Keratinocyte (primary cell): ENCODE data around the gene BCAS1. TPM values are rescaled to one million over a fixed set of nuclear protein-coding genes. Genes with fewer than 3 reads are reported as not detected.

ENCODE experiments used
- DNase-seq: peaks from one replicate; pipeline ENCODE4 v3.0.0-alpha.2; 2011; ENCODE audit warnings: low read depth, missing footprints, low spot score
- FAIRE-seq: peaks from 2 replicates; lab custom pipeline; 2011; peaks lifted over from hg19 to GRCh38; lab: Jason Lieb, UNC
- H2AFZ ChIP-seq: 2 replicates; pipeline ENCODE4 v1.6.0; 2012; ENCODE audit warnings: low read length, control low read depth, inconsistent platforms; ENCODE audit not compliant: control insufficient read depth
- H3K27ac ChIP-seq: 2 replicates; pipeline ENCODE4 v1.5.1; 2011; ENCODE audit warnings: low read length; ENCODE audit not compliant: control insufficient read depth, insufficient read depth
- H3K27me3 ChIP-seq: 3 replicates; pipeline ENCODE4 v1.6.0; 2011; ENCODE audit warnings: low read length; ENCODE audit not compliant: control insufficient read depth, insufficient read depth; ENCODE audit errors: extremely low read depth
- H3K36me3 ChIP-seq, 2 experiments: 2 replicates in 1 of 2; 3 replicates in 1 of 2; pipeline ENCODE4 v1.5.1; 2011; ENCODE audit warnings: low read length in 2 of 2, mild to moderate bottlenecking in 1 of 2; ENCODE audit not compliant: control insufficient read depth in 2 of 2, insufficient read depth in 2 of 2; ENCODE audit errors: extremely low read depth in 1 of 2
- H3K4me1 ChIP-seq: 3 replicates; pipeline ENCODE4 v1.5.1; 2011; ENCODE audit warnings: low read length; ENCODE audit not compliant: control insufficient read depth, insufficient read depth; ENCODE audit errors: extremely low read depth
- H3K4me2 ChIP-seq: 3 replicates; pipeline ENCODE4 v1.6.0; 2011; ENCODE audit warnings: low read depth, low read length; ENCODE audit not compliant: control insufficient read depth, insufficient read depth; ENCODE audit errors: extremely low read depth
- H3K4me3 ChIP-seq, 3 experiments: fragments of 200-600 bp in 1 of 3; sonication (generic) in 1 of 3; 2 replicates in 2 of 3; 3 replicates in 1 of 3; pipeline ENCODE4 v1.5.1; 2011 to 2016; ENCODE audit warnings: low read length in 3 of 3, mild to moderate bottlenecking in 3 of 3, control low read depth in 2 of 3, inconsistent platforms in 1 of 3, low read depth in 1 of 3, mixed read lengths in 1 of 3, mixed run types in 1 of 3, moderate library complexity in 1 of 3; ENCODE audit not compliant: control insufficient read depth in 2 of 3, insufficient read depth in 2 of 3; ENCODE audit errors: extremely low read depth in 1 of 3
- H3K79me2 ChIP-seq: 2 replicates; pipeline ENCODE4 v1.6.0; 2012; ENCODE audit warnings: low read length; ENCODE audit not compliant: control insufficient read depth, insufficient read depth
- H3K9ac ChIP-seq: 3 replicates; pipeline ENCODE4 v1.6.0; 2011; ENCODE audit warnings: low read length; ENCODE audit not compliant: control insufficient read depth, insufficient read depth; ENCODE audit errors: extremely low read depth
- H3K9me1 ChIP-seq: 3 replicates; pipeline ENCODE4 v1.6.0; 2011; ENCODE audit warnings: low read length; ENCODE audit not compliant: control insufficient read depth, insufficient read depth; ENCODE audit errors: extremely low read depth
- H3K9me3 ChIP-seq: 2 replicates; pipeline ENCODE4 v1.5.1; 2012; ENCODE audit warnings: low read depth, low read length; ENCODE audit not compliant: control insufficient read depth
- H4K20me1 ChIP-seq: 3 replicates; pipeline ENCODE4 v1.6.0; 2011; ENCODE audit warnings: low read length; ENCODE audit not compliant: control insufficient read depth, insufficient read depth; ENCODE audit errors: extremely low read depth
- EZH2 ChIP-seq: IDR thresholded peaks from one replicate; pipeline ENCODE4 v1.6.1; 2012; ENCODE audit warnings: inconsistent platforms, mild to moderate bottlenecking, low read length, moderate library complexity
- dilution Hi-C: fragments of 300-500 bp; cut with MboI; formaldehyde crosslinking; loops from one replicate; pipeline ENCODE4 v1.7.0; 2020; ENCODE audit warnings: low sequenced_read_pairs; ENCODE audit not compliant: extremely low pct_ligation_motif_present
- polyA plus RNA-seq, 5 experiments: library from polyadenylated mRNA; depleted of rRNA in 3 of 5; stranded (reverse) in 3 of 5; stranded (forward) in 1 of 5; unstranded in 1 of 5; fragments of >200 nt; gene quantifications; 1 replicate in 1 of 5; 2 replicates in 3 of 5; 3 replicates in 1 of 5; pipeline versions ENCODE4 v1.2.1 to v1.2.3, GENCODE V29; 2011 to 2012; ENCODE audit warnings: missing spikeins in 2 of 5, low read depth in 1 of 5, low replicate concordance in 1 of 5
- TF ChIP-seq, protein P1 (sequence below), 3 experiments: IDR thresholded peaks in 1 of 3; conservative IDR thresholded peaks in 1 of 3; optimal IDR thresholded peaks in 1 of 3; 2 replicates in 2 of 3; 3 replicates in 1 of 3; pipeline versions ENCODE3 to v1.5.1; 2011; ENCODE audit warnings: low read length in 3 of 3, mild to moderate bottlenecking in 3 of 3, moderate library complexity in 2 of 3, control low read depth in 1 of 3, inconsistent platforms in 1 of 3; ENCODE audit not compliant: insufficient read depth in 2 of 3; ENCODE audit errors: extremely low read depth in 1 of 3

Gene BCAS1
- polyA plus RNA-seq, 1 donor (not counting 4 experiments of a cell fraction or from before 2014, with no cell fraction given), result not detected

DNA sequence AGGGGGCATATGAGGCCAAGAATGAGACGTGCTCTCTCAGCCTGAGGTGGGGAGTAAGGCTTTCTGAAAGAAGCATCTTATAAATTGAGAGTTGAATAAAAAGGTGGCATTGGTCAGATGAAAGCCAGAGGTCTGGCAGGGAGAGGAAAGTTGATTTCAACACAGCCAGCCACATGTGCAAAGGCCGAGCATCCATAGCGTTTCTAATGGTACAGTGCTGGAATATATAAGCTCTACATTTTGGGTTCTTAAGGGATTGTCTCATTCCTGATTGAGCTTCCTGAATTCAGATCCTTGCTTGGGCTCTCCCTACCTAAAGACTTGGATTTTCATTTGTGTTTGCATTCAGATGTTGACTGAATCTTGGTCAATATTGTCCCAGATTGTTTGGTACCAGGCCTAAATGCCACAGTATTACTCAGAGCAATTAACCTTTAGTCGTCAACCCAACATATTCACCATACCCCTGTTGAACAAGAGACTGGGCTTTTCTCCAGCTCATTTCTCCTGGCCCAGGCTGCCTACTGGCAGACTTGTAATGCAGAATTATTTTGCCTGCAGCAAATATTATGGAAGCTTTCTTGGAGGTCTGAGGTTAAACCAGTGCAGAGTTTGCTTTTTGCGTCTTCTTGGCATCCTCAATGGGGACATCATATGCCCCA lies 14.5 kb upstream of the BCAS1 start:
- Histone ChIP-seq H3K79me2 (no peaks in the 10 kb centered on the region), H2AFZ (no peak overlapping the region), H3K4me3 (no peak overlapping the region), H3K4me1 (no peaks in the 10 kb centered on the region), H3K9me1 (no peaks in the 10 kb centered on the region), H3K36me3 (no peaks in the 10 kb centered on the region), H3K27ac (no peak overlapping the region), H3K4me2 (no peak overlapping the region), H4K20me1 (no peaks in the 10 kb centered on the region), H3K9ac (no peak overlapping the region), H3K27me3 (no peaks in the 10 kb centered on the region), H3K9me3 (no peaks in the 10 kb centered on the region)
- no peak for FAIRE-seq
- TF ChIP-seq, protein P1, sequence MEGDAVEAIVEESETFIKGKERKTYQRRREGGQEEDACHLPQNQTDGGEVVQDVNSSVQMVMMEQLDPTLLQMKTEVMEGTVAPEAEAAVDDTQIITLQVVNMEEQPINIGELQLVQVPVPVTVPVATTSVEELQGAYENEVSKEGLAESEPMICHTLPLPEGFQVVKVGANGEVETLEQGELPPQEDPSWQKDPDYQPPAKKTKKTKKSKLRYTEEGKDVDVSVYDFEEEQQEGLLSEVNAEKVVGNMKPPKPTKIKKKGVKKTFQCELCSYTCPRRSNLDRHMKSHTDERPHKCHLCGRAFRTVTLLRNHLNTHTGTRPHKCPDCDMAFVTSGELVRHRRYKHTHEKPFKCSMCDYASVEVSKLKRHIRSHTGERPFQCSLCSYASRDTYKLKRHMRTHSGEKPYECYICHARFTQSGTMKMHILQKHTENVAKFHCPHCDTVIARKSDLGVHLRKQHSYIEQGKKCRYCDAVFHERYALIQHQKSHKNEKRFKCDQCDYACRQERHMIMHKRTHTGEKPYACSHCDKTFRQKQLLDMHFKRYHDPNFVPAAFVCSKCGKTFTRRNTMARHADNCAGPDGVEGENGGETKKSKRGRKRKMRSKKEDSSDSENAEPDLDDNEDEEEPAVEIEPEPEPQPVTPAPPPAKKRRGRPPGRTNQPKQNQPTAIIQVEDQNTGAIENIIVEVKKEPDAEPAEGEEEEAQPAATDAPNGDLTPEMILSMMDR (optimal IDR thresholded peaks at IDR 0.05 in 1 of 3, IDR thresholded peaks at IDR 0.05 in 1 of 3, conservative IDR thresholded peaks at IDR 0.05 in 1 of 3; ENCODE audit: extremely low read depth in 1 of 3, insufficient read depth in 2 of 3, low read length in 3 of 3), result no peak
- TF ChIP-seq EZH2, result no peak
- dilution Hi-C loops, result no loop called here
- no peak for DNase-seq

DNA sequence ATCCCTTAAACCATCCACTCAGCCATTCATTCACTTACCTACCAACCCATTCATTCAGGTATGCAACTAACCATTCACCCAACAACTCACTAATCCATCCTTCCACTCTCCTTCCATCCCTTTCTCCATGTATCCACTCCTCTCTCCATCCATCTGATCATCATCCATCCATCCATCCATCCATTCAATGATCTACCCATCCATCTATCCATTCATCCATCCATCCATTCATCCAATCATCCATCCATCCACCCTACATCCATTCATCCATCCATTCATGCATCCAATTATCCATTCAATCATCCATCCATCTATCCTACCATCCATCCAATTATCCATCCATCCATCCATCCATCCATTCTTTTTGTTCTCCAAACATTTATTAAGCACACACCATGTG lies 13.8 kb upstream of the BCAS1 start:
- Histone ChIP-seq H3K27ac (no peak overlapping the region), H3K4me3 (no peak overlapping the region), H3K36me3 (no peaks in the 10 kb centered on the region), H2AFZ (no peak overlapping the region), H3K4me2 (no peak overlapping the region), H3K4me1 (no peaks in the 10 kb centered on the region), H3K9ac (no peak overlapping the region), H3K9me1 (no peaks in the 10 kb centered on the region), H4K20me1 (no peaks in the 10 kb centered on the region), H3K27me3 (no peaks in the 10 kb centered on the region), H3K79me2 (no peaks in the 10 kb centered on the region), H3K9me3 (no peaks in the 10 kb centered on the region)
- dilution Hi-C loops, result no loop called here
- TF ChIP-seq, protein P1 (optimal IDR thresholded peaks at IDR 0.05 in 1 of 3, IDR thresholded peaks at IDR 0.05 in 1 of 3, conservative IDR thresholded peaks at IDR 0.05 in 1 of 3; ENCODE audit: extremely low read depth in 1 of 3, insufficient read depth in 2 of 3, low read length in 3 of 3), result no peak
- TF ChIP-seq EZH2, result no peak
- FAIRE-seq (no peak), DNase-seq (no peak)
